MCF 10A (cell line): Measurements from ENCODE around the gene MTERF1. TPM values are rescaled to one million over a fixed set of nuclear protein-coding genes. Genes with fewer than 3 reads are reported as not detected.
"Not testable (repeated sequence)": the region's sequence is repeated elsewhere in the genome, so short reads cannot be mapped to it uniquely, and the experiment has no call there.

Experiments used
- BruUV-seq: library from RNA; stranded (reverse); fragments of 400-500 nt; replicated peaks from 2 replicates; lab custom pipeline; 2021; lab: Mats Ljungman, UMichigan
- CTCF ChIA-PET: fragments of 300-600 bp; sonication (Branson Sonifier 250); formaldehyde crosslinking; extraction: SDS; loops from one replicate; lab custom pipeline; 2021; ENCODE audit warnings: antibody characterized with exemption, inconsistent platforms; lab: Yijun Ruan, JAX
- POLR2A ChIA-PET: fragments of 300-600, 350-650 bp; sonication (Branson Sonifier 250); formaldehyde crosslinking; extraction: SDS; loops from one replicate; lab custom pipeline; 2020; ENCODE audit warnings: antibody characterized with exemption, inconsistent platforms; lab: Yijun Ruan, JAX
- DNase-seq: peaks from one replicate; pipeline ENCODE4 v3.0.0-alpha.2; 2018; ENCODE audit not compliant: unreplicated experiment
- H3K27ac Mint-ChIP-seq: one replicate; pipeline ENCODE4 v1.8.0; 2022; ENCODE audit warnings: mild to moderate bottlenecking, low read depth, mixed read lengths; ENCODE audit not compliant: unreplicated experiment
- H3K27me3 Mint-ChIP-seq: one replicate; pipeline ENCODE4 v1.8.0; 2022; ENCODE audit warnings: mixed read lengths; ENCODE audit not compliant: insufficient read depth, unreplicated experiment
- H3K36me3 Mint-ChIP-seq: one replicate; pipeline ENCODE4 v1.8.0; 2022; ENCODE audit warnings: mild to moderate bottlenecking, moderate library complexity, mixed read lengths; ENCODE audit not compliant: insufficient read depth, unreplicated experiment
- H3K4me1 Mint-ChIP-seq: one replicate; pipeline ENCODE4 v1.8.0; 2022; ENCODE audit warnings: mixed read lengths; ENCODE audit not compliant: insufficient read depth, unreplicated experiment
- H3K4me3 Mint-ChIP-seq: one replicate; pipeline ENCODE4 v1.8.0; 2022; ENCODE audit warnings: mild to moderate bottlenecking, moderate library complexity, mixed read lengths; ENCODE audit not compliant: unreplicated experiment
- H3K9me3 Mint-ChIP-seq: one replicate; pipeline ENCODE4 v1.8.0; 2022; ENCODE audit warnings: mixed read lengths; ENCODE audit not compliant: unreplicated experiment
- CTCF ChIP-seq: fragments of 200-600 bp; IDR thresholded peaks from one replicate; pipeline ENCODE4 v1.8.0; 2022; ENCODE audit warnings: antibody characterized with exemption, mild to moderate bottlenecking; ENCODE audit not compliant: unreplicated experiment
- intact Hi-C: fragments of 100-400 bp; cut with micrococcal nuclease; formaldehyde crosslinking; loops from 2 replicates; pipeline ENCODE4 v1.14.1; 2022
- total RNA-seq: library from RNA; stranded (reverse); gene quantifications from 2 replicates; pipeline ENCODE4 v1.2.3, GENCODE V29; 2022

Gene MTERF1
- total RNA-seq, 1 experiment from 2014 or later: 12.9 TPM

DNA sequence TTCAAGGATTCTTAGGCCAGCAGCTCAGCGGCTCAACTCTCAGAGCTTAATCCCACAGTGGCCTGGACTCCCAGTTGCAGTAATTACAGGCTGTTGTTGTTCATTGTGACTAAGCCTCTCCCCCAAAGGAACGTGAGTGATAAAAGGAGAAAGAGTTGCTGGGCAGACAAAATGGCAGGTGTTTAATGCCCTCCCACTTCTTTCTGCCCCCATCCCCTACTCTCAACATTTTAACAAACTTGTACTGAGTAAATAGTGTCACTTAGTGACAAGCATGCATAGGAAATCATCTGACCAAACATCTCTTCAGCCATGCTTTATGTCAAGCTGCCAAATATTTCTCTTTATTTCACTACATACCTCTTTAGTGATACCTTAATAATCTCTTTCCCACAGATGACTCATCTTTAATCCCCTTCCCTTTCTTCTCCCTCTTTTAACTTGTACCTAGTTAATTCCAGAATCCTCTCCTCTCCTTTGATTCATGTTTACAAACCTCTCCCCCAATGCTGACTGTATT lies 12.4 kb upstream of the MTERF1 start:
- Mint-ChIP-seq H3K27me3 (no peaks in the 10 kb centered on the region), H3K27ac (no peak overlapping the region), H3K9me3 (no peaks in the 10 kb centered on the region), H3K4me1 (peaks cover 8% of the 10 kb centered on the region), H3K4me3 (no peak overlapping the region), H3K36me3 (no peaks in the 10 kb centered on the region)
- intact Hi-C loops: no loop called here
- ChIA-PET POLR2A (interaction anchor here (0.6 kb wide), 1 partner anchor 47 kb away, joined by 3 read pairs; no protein-coding TSS in a partner anchor), CTCF (interaction anchor here (0.6 kb wide), 1 partner anchor 1332 kb away, joined by 3 read pairs; no protein-coding TSS in a partner anchor)
- no peak for DNase-seq
- BruUV-seq: no TSS peak
- no peak for TF ChIP-seq CTCF

GRCh38 chr7:91892099-91892705 lies 11.7 kb upstream of the MTERF1 start:
- ChIA-PET POLR2A (interaction anchor here (0.6 kb wide), 1 partner anchor 46 kb away, joined by 3 read pairs; no protein-coding TSS in a partner anchor), CTCF (interaction anchor here (0.6 to 1.4 kb wide), 5 partner anchors 9 to 1679 kb away, joined by 3 to 4 read pairs (median 3); partner anchors contain the start of gene AKAP9)
- TF ChIP-seq CTCF: no peak
- Mint-ChIP-seq H3K9me3 (no peaks in the 10 kb centered on the region), H3K27me3 (no peaks in the 10 kb centered on the region), H3K4me3 (no peak overlapping the region), H3K27ac (no peak overlapping the region), H3K36me3 (no peaks in the 10 kb centered on the region), H3K4me1 (peaks cover 8% of the 10 kb centered on the region)
- BruUV-seq: no TSS peak
- intact Hi-C loops: no loop called here
- no peak for DNase-seq

DNA sequence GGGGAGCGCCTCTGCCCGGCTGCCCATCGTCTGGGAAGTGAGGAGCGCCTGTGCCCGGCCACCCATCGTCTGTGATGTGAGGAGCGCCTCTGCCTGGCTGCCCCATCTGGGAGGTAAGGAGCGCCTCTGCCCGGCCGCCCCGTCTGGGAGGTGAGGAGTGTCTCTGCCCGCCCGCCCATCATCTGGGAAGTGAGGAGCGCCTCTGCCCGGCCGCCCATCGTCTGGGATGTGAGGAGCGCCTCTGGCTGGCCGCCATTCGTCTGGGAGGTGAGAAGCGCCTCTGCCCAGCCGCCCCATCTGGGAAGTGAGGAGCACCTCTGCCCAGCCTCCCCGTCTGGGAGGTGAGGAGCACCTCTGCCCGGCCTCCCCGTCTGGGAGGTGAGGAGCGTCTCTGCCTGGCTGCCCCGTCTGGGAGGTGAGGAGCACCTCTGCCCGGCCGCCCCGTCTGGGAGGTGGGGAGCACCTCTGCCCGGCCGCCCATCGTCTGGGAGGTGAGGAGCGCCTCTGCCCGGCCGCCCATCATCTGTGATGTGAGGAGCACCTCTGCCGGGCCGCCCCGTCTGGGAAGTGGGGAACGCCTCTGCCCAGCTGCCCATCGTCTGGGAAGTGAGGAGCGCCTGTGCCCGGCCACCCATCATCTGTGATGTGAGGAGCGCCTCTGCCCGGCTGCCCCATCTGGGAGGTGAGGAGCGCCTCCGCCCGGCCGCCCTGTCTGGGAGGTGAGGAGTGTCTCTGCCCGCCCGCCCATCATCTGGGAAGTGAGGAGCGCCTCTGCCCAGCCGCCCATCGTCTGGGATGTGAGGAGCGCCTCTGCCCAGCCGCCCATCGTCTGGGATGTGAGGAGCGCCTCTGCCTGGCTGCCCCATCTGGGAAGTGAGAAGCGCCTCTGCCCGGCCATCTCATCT lies 8.0 kb upstream of the MTERF1 start:
- CTCF ChIA-PET, H3K27ac Mint-ChIP-seq, POLR2A ChIA-PET, H3K9me3 Mint-ChIP-seq, H3K4me1 Mint-ChIP-seq, H3K4me3 Mint-ChIP-seq, DNase-seq, BruUV-seq, H3K36me3 Mint-ChIP-seq, H3K27me3 Mint-ChIP-seq: not testable (repeated sequence)
- intact Hi-C loops: loop anchor here (10.0 kb wide), 1 partner anchor 356 kb away; the partner anchor contains the start of genes ANKIB1 and KRIT1

DNA sequence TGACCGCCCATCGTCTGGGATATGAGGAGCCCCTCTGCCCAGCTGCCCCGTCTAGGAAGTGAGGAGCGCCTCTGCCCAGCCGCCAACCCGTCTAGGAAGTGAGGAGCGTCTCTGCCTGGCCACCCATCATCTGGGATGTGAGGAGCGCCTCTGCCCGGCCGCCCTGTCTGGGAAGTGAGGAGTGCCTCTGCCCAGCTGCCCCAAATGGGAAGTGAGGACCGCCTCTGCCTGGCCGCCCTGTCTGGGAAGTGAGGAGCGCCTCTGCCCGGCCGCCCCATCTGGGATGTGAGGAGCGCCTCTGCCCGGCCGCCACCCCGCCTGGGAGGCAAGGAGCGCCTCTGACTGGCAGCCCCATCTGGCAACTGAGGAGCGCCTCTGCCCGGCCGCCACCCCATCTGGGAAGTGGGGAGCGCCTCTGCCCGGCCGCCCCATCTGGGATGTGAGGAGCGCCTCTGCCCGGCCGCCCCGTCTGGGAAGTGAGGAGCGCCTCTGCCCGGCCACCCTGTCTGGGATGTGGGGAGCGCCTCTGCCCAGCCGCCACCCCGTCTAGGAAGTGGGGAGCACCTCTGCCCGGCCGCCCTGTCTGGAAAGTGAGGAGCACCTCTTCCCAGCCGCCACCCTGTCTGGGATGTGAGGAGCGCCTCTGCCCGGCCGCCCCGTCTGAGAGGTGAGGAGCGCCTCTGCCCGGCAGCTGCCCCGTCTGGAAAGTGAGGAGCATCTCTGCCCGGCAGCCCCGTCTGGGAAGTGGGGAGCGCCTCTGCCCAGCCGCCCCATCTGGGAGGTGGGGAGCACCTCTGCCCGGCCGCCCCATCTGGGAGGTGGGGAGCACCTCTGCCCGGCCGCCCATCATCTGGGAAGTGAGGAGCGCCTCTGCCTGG lies 7.1 kb upstream of the MTERF1 start:
- H3K4me3 Mint-ChIP-seq, BruUV-seq, CTCF ChIA-PET, H3K27me3 Mint-ChIP-seq, H3K4me1 Mint-ChIP-seq, H3K36me3 Mint-ChIP-seq, H3K9me3 Mint-ChIP-seq, POLR2A ChIA-PET, DNase-seq, H3K27ac Mint-ChIP-seq: not testable (repeated sequence)
- intact Hi-C loops: loop anchor here (10.0 kb wide), 1 partner anchor 357 kb away; the partner anchor contains the start of genes ANKIB1 and KRIT1
